WTC11 (cell line): ENCODE data around the gene H2BW1.
"Not testable (repeated sequence)": the region's sequence is repeated elsewhere in the genome, so short reads cannot be mapped to it uniquely, and the experiment has no call there.

Source experiments
- CREM ChIP-seq: sonication (generic); formaldehyde crosslinking; IDR thresholded peaks from 2 replicates; pipeline ENCODE4 v1.8.1; 2022; ENCODE audit warnings: mild to moderate bottlenecking, missing genetic modification reagents, moderate library complexity
- CTCF ChIP-seq: fragments of 200-600 bp; IDR thresholded peaks from 2 replicates; pipeline ENCODE4 v1.8.0; 2022; ENCODE audit warnings: antibody characterized with exemption
- ELF4 ChIP-seq: sonication (generic); formaldehyde crosslinking; IDR thresholded peaks from 2 replicates; pipeline ENCODE4 v1.8.1; 2022; ENCODE audit warnings: low read depth, mild to moderate bottlenecking, moderate library complexity, missing genetic modification reagents
- EMX1 ChIP-seq: fragments of 250-450 bp; sonication (Bioruptor Pico); IDR thresholded peaks from 2 replicates; pipeline ENCODE4 v1.8.0; 2021; ENCODE audit warnings: mild to moderate bottlenecking
- PRRX2 ChIP-seq: fragments of 250-450 bp; sonication (Bioruptor Pico); IDR thresholded peaks from 2 replicates; pipeline ENCODE4 v1.8.0; 2021; ENCODE audit warnings: mild to moderate bottlenecking

DNA sequence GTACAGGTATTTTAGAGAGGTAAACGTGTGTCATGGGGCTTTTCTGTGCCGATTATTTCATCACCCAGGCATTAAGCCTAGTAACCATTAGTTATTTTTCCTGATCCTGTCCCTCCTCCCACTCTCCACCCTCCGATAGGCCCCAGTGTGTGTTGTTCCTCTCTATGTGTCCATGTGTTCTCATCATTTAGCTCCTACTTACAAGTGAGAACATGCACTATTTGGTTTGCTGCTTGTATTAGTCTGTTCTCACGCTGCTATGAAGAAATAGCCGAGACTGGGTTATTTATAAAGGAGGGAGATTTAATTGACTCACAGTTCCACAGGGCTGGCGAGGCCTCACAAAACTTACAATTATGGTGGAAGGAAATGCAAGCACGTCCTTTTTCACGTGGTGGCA, 2.1 kb upstream of the H2BW1 start:
- TF ChIP-seq CTCF; CREM (CRISPR knock-in tag); EMX1 (CRISPR knock-in tag); ELF4 (CRISPR knock-in tag); PRRX2 (CRISPR knock-in tag): not testable (repeated sequence)
